ENCODE data around the gene C5orf58.

The C5orf58 gene

GRCh38 chr5:170268884-170269283, 36.1 kb downstream of the C5orf58 start:
- no peak overlapping the region for H3K9ac ChIP-seq (ENCODE audit: low read length)
- no peak overlapping the region for H2AFZ ChIP-seq (ENCODE audit: low read length)
- no peaks in the 10 kb centered on the region for H3K36me3 ChIP-seq (ENCODE audit: insufficient read depth, low read length)
- H3K4me1 ChIP-seq (ENCODE audit: insufficient read depth, low read length, severe bottlenecking), result no peaks in the 10 kb centered on the region
- no peak overlapping the region for H3K27ac ChIP-seq (ENCODE audit: low read depth, low read length, poor library complexity, severe bottlenecking)
- no peak overlapping the region for H3K4me2 ChIP-seq (ENCODE audit: low read length)
- no peaks in the 10 kb centered on the region for H3K9me2 ChIP-seq (ENCODE audit: low read depth, low read length)
- no peaks in the 10 kb centered on the region for H3K79me2 ChIP-seq (ENCODE audit: insufficient read depth, low read length)
- no peak overlapping the region for H3K4me3 ChIP-seq (ENCODE audit: low read depth, low read length, poor library complexity, severe bottlenecking)
- no peaks in the 10 kb centered on the region for H3F3A ChIP-seq (ENCODE audit: insufficient read depth, low read length)
- H3K9me3 ChIP-seq (ENCODE audit: low read length), result no peaks in the 10 kb centered on the region
- H3K27me3 ChIP-seq (ENCODE audit: insufficient read depth, low read length), result no peaks in the 10 kb centered on the region
- H4K20me1 ChIP-seq (ENCODE audit: insufficient read depth, low read length), result no peaks in the 10 kb centered on the region
- TF ChIP-seq CTCF (IDR thresholded peaks at IDR 0.05; ENCODE audit: low read length) (no peak), EZH2 (IDR thresholded peaks at IDR 0.05; ENCODE audit: borderline replicate concordance, low read length) (no peak)

- TF ChIP-seq EZH2 (IDR thresholded peaks at IDR 0.05; ENCODE audit: borderline replicate concordance, low read length), result no peak
- Histone ChIP-seq H3K4me1 (ENCODE audit: insufficient read depth, low read length, severe bottlenecking) (no peaks in the 10 kb centered on the region), H3K36me3 (ENCODE audit: insufficient read depth, low read length) (no peaks in the 10 kb centered on the region), H3K4me3 (ENCODE audit: low read depth, low read length, poor library complexity, severe bottlenecking) (no peak overlapping the region), H3K79me2 (ENCODE audit: insufficient read depth, low read length) (no peaks in the 10 kb centered on the region), H2AFZ (ENCODE audit: low read length) (no peak overlapping the region), H3K9ac (ENCODE audit: low read length) (no peak overlapping the region), H3K27me3 (ENCODE audit: insufficient read depth, low read length) (no peaks in the 10 kb centered on the region), H3F3A (ENCODE audit: insufficient read depth, low read length) (no peaks in the 10 kb centered on the region), H4K20me1 (ENCODE audit: insufficient read depth, low read length) (no peaks in the 10 kb centered on the region), H3K9me2 (ENCODE audit: low read depth, low read length) (no peaks in the 10 kb centered on the region), H3K9me3 (ENCODE audit: low read length) (no peaks in the 10 kb centered on the region), H3K27ac (ENCODE audit: low read depth, low read length, poor library complexity, severe bottlenecking) (no peak overlapping the region), H3K4me2 (ENCODE audit: low read length) (no peak overlapping the region)
Observed at GRCh38 chr5:170269579-170269978, 36.8 kb downstream of the C5orf58 start.

- Histone ChIP-seq H2AFZ (ENCODE audit: low read length) (no peak overlapping the region), H4K20me1 (ENCODE audit: insufficient read depth, low read length) (no peaks in the 10 kb centered on the region), H3K27ac (ENCODE audit: low read depth, low read length, poor library complexity, severe bottlenecking) (no peak overlapping the region), H3K36me3 (ENCODE audit: insufficient read depth, low read length) (no peaks in the 10 kb centered on the region), H3K4me1 (ENCODE audit: insufficient read depth, low read length, severe bottlenecking) (no peaks in the 10 kb centered on the region), H3K9me3 (ENCODE audit: low read length) (no peaks in the 10 kb centered on the region), H3K4me2 (ENCODE audit: low read length) (no peak overlapping the region), H3K27me3 (ENCODE audit: insufficient read depth, low read length) (no peaks in the 10 kb centered on the region), H3K79me2 (ENCODE audit: insufficient read depth, low read length) (no peaks in the 10 kb centered on the region), H3K9me2 (ENCODE audit: low read depth, low read length) (no peaks in the 10 kb centered on the region), H3F3A (ENCODE audit: insufficient read depth, low read length) (no peaks in the 10 kb centered on the region), H3K9ac (ENCODE audit: low read length) (no peak overlapping the region), H3K4me3 (ENCODE audit: low read depth, low read length, poor library complexity, severe bottlenecking) (no peak overlapping the region)
- TF ChIP-seq EZH2 (IDR thresholded peaks at IDR 0.05; ENCODE audit: borderline replicate concordance, low read length) (no peak), CTCF (IDR thresholded peaks at IDR 0.05; ENCODE audit: low read length) (no peak)
Observed at GRCh38 chr5:170270293-170271069, 37.7 kb downstream of the C5orf58 start.

Measured in OCI-LY1 (cell line).